Panc1 (cell line): ENCODE measurements around the gene RIPK3.

Source experiments
- CTCF ChIP-seq: fragments of 450-650 bp; IDR thresholded peaks from 2 replicates; pipeline ENCODE4 v1.5.1; 2017; ENCODE audit warnings: mild to moderate bottlenecking
- POLR2AphosphoS5 ChIP-seq: IDR thresholded peaks from 2 replicates; pipeline ENCODE4 v1.6.1; 2012; ENCODE audit warnings: mild to moderate bottlenecking, low read depth, low read length, moderate library complexity

DNA sequence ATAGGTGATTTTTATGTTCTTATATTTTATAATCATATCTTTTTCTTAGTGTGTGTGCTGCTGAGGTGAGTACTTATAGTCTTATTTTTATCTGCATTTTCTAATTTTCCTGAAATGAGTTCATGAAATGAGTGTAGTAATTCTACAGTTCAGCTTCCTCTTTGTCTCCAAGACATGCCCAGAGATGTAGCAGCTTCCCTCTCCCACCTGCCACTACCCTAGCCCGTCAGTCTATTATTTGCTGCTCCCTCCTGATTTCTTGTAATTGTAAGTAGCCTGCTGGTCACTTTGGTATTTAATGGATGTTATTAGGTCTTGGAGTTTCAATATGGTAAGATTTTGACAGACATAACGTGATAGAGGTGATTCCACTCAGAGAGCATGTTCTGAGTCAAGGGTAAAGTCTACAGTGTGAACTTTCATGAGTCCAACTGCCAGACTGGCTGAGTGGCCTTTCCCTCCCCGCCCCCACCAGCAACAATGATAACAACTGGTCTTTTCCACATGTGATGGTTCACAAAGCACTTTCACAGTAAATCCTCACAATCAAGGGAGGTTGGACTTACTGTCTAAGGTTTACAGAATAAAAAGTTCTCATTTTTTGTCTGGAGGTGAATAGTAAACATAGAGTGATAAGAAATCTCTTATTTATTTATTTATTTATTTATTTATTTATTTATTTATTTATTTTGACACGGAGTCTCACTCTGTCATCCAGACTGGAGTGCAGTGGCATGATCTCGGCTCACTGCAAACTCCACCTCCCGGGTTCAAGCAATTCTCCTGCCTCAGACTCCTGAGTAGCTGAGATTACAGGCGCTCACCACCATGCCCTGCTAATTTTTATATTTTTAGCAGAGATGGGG is 4.2 kb upstream of the RIPK3 start:
- TF ChIP-seq CTCF (no peak), POLR2AphosphoS5 (no peak)
